Liver (tissue), 3 donors: ENCODE data around the gene CRISPLD2.

ENCODE experiments used
- CTCF ChIP-seq: fragments of 150-350 bp; IDR thresholded peaks from 2 replicates; pipeline ENCODE4 v1.5.1; 2017; ENCODE audit warnings: improper control_type of control experiment, low read depth, low read length; ENCODE audit not compliant: missing input control
- GABPA ChIP-seq, 2 donors: IDR thresholded peaks in 1 of 2; conservative IDR thresholded peaks in 1 of 2; 2 replicates each; pipeline ENCODE4 v1.6.1; 2016; ENCODE audit warnings: antibody characterized with exemption in 2 of 2, mild to moderate bottlenecking in 1 of 2, moderate library complexity in 1 of 2
- REST ChIP-seq: IDR thresholded peaks from 2 replicates; pipeline ENCODE4 v1.6.1; 2016; ENCODE audit warnings: antibody characterized with exemption, mild to moderate bottlenecking
- YY1 ChIP-seq: IDR thresholded peaks from 2 replicates; pipeline ENCODE4 v1.6.1; 2016; ENCODE audit warnings: antibody characterized with exemption, mild to moderate bottlenecking
- donor health status: healthy.
- donor health status: healthy.

- TF ChIP-seq YY1 (no peak), CTCF (no peak), REST (no peak), GABPA (IDR thresholded peaks at IDR 0.05 in 1 of 2, conservative IDR thresholded peaks at IDR 0.05 in 1 of 2) (no peak)
Observed at GRCh38 chr16:84827897-84828296, 8.1 kb downstream of the CRISPLD2 start.
